ENCODE results near the gene LRRC7.
"Not testable (repeated sequence)": the region's sequence is repeated elsewhere in the genome, so short reads cannot be mapped to it uniquely, and the experiment has no call there.

The LRRC7 gene

DNA sequence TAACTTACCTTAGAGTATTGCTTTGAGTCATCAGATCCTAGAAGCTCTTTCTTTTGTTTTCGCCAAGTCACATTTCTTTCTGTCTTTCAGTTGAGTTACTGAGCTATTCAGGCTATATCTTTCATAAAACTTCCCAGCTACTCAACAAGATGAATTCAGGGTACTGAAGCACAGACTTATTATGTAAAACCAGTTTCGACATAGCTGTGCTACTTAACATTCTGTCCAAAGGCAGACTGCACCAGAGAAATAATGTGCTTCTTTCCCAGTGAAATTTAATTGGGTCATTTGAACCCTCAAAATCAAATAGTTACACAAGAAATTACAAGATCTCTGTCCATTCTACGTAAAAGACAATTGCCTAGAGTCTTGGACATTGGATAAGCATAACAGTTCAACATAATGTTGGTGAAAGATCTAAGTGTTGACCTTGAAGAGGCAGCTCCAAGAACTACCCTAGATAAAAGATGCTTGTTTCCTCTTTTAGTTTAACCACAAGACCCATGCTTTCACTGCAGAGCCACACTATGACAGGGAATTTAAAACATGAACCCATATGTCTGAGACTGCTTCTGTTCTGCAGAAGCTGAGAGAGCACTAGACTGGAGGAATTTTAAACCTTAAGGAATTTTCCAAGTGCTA is 474.5 kb downstream of the LRRC7 start:
- no peak for DNase-seq (ENCODE audit: low read depth)

GRCh38 chr1:70043804-70044203 is 476.1 kb downstream of the LRRC7 start:
- no peak overlapping the region for H3K4me3 ChIP-seq (ENCODE audit: low read depth, low read length)
- TF ChIP-seq, protein P1, sequence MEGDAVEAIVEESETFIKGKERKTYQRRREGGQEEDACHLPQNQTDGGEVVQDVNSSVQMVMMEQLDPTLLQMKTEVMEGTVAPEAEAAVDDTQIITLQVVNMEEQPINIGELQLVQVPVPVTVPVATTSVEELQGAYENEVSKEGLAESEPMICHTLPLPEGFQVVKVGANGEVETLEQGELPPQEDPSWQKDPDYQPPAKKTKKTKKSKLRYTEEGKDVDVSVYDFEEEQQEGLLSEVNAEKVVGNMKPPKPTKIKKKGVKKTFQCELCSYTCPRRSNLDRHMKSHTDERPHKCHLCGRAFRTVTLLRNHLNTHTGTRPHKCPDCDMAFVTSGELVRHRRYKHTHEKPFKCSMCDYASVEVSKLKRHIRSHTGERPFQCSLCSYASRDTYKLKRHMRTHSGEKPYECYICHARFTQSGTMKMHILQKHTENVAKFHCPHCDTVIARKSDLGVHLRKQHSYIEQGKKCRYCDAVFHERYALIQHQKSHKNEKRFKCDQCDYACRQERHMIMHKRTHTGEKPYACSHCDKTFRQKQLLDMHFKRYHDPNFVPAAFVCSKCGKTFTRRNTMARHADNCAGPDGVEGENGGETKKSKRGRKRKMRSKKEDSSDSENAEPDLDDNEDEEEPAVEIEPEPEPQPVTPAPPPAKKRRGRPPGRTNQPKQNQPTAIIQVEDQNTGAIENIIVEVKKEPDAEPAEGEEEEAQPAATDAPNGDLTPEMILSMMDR (IDR thresholded peaks at IDR 0.05; ENCODE audit: low read depth, low read length, missing control alignments) = no peak
- DNase-seq (ENCODE audit: low read depth) = no peak

More for the DNA sequence above, 474.5 kb downstream of the LRRC7 start:
- H3K4me3 ChIP-seq (ENCODE audit: low read depth, low read length) = no peak overlapping the region
- TF ChIP-seq, protein P1 (IDR thresholded peaks at IDR 0.05; ENCODE audit: low read depth, low read length, missing control alignments) = no peak

DNA sequence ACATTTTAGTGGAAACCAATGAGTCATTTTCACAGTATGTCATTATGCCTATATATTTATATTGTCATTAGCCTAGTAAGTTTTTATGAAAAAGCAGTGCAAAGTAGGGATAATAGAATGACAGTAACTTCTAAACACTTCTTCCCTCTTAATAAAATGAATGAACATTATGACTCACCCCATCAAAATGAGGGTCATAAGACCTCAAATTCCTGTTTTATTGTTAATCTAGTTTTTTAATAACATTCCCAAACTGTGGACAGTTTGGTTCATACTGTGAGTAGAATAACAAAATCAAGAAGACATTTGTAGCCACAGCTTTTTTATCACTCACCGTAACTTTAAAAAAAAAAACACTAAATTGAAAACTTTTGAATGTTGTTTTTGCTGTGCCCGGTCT is 477.1 kb downstream of the LRRC7 start:
- DNase-seq (ENCODE audit: low read depth) = no peak
- TF ChIP-seq, protein P1 (IDR thresholded peaks at IDR 0.05; ENCODE audit: low read depth, low read length, missing control alignments) = no peak
- no peak overlapping the region for H3K4me3 ChIP-seq (ENCODE audit: low read depth, low read length)

- not testable (repeated sequence) for DNase-seq (ENCODE audit: low read depth); H3K4me3 ChIP-seq (ENCODE audit: low read depth, low read length)
These were observed 477.9 kb downstream of the LRRC7 start for GRCh38 chr1:70045581-70045980.

- TF ChIP-seq, protein P1 (IDR thresholded peaks at IDR 0.05; ENCODE audit: low read depth, low read length, missing control alignments) = no peak
- no peak overlapping the region for H3K4me3 ChIP-seq (ENCODE audit: low read depth, low read length)
- no peak for DNase-seq (ENCODE audit: low read depth)
These were observed 480.8 kb downstream of the LRRC7 start for GRCh38 chr1:70048336-70049094.

DNA sequence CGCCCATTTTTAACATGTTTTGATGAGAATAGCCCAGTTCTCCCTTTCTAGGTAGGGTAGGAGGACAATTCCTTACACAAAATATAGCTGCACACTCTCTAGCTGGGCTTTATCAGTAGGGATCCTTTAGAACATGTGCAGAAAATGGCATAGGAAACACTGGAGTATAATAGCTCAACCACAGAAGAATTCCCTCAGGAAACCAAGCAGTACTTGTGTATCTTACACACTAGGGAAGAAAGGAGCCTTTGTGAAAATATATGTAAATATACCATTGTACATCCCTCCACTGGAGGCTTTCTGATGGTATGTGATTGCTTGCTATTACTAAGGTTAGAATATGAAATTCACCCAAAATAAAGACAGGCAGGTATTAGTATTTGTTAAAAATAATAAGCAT is 484.2 kb downstream of the LRRC7 start:
- TF ChIP-seq, protein P1 (IDR thresholded peaks at IDR 0.05; ENCODE audit: low read depth, low read length, missing control alignments) = no peak
- H3K4me3 ChIP-seq (ENCODE audit: low read depth, low read length) = no peak overlapping the region
- no peak for DNase-seq (ENCODE audit: low read depth)

DNA sequence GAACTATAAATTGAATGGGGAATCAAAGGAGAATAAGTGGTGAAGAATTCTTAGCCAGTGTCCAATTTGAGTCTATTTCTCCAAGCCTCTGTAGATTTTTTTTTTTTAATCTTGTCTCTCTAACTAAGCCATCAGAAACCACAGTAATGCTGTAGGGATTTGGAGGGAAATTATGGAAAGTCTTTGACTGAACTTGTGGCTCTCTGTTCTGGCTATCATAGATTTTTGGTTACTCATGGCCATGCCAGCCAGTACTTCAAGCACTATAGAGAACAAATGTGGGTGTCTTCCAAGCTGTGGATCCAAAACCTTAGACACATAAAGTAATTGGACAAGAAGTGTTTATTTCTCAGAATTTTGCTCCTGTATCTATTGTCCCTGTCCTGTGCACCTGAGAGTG is 489.8 kb downstream of the LRRC7 start:
- no peak overlapping the region for H3K4me3 ChIP-seq (ENCODE audit: low read depth, low read length)
- TF ChIP-seq, protein P1 (IDR thresholded peaks at IDR 0.05; ENCODE audit: low read depth, low read length, missing control alignments) = no peak
- DNase-seq (ENCODE audit: low read depth) = no peak
